NB4 (cell line): ENCODE data around the gene RASGEF1C.

ENCODE experiments used
- POLR2A ChIP-seq: IDR thresholded peaks from 2 replicates; pipeline ENCODE4 v1.6.1; 2011; ENCODE audit warnings: mild to moderate bottlenecking; ENCODE audit not compliant: insufficient read length; ENCODE audit errors: extremely low read depth
- TF ChIP-seq, protein P1 (sequence below): IDR thresholded peaks from one replicate; pipeline ENCODE4 v1.5.1; 2012; ENCODE audit warnings: low read depth, low read length
- TF ChIP-seq, protein P2 (sequence below): IDR thresholded peaks from 2 replicates; pipeline ENCODE4 v1.6.1; 2011; ENCODE audit warnings: low read depth, low read length

GRCh38 chr5:180197016-180197702, 11.9 kb downstream of the RASGEF1C start:
- TF ChIP-seq, protein P1, sequence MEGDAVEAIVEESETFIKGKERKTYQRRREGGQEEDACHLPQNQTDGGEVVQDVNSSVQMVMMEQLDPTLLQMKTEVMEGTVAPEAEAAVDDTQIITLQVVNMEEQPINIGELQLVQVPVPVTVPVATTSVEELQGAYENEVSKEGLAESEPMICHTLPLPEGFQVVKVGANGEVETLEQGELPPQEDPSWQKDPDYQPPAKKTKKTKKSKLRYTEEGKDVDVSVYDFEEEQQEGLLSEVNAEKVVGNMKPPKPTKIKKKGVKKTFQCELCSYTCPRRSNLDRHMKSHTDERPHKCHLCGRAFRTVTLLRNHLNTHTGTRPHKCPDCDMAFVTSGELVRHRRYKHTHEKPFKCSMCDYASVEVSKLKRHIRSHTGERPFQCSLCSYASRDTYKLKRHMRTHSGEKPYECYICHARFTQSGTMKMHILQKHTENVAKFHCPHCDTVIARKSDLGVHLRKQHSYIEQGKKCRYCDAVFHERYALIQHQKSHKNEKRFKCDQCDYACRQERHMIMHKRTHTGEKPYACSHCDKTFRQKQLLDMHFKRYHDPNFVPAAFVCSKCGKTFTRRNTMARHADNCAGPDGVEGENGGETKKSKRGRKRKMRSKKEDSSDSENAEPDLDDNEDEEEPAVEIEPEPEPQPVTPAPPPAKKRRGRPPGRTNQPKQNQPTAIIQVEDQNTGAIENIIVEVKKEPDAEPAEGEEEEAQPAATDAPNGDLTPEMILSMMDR = no peak
- TF ChIP-seq POLR2A = no peak
- TF ChIP-seq, protein P2, sequence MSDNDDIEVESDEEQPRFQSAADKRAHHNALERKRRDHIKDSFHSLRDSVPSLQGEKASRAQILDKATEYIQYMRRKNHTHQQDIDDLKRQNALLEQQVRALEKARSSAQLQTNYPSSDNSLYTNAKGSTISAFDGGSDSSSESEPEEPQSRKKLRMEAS = no peak
